ENCODE data around the gene EDA.

Gene EDA

DNA sequence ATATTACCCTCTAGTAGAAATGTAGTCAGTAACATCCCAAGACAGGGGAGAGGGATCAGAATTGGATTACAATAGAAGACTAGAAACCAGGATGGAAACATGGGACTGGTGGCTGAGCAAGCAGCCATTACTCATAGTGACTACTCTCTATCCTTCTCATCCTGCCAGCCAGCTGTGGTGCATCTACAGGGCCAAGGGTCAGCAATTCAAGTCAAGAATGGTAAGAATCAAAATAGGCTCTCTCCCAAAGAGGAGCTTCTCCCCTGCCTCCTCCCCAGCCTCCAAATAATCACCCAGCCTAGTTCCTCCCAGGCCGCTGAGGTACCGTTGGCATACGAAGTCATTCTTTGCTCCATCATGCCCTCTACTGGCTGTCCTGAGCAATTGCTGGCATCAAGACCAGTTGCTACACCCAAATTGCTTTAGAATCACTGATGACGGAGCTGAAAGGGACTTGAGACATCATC is 414.4 kb downstream of the EDA start:
- no peaks in the 10 kb centered on the region for H3K27me3 ChIP-seq (ENCODE audit: control insufficient read depth, low read length)
- no peaks in the 10 kb centered on the region for H3K9me2 ChIP-seq (replicated peaks; ENCODE audit: control insufficient read depth, low read length)
- no peak overlapping the region for H3K4me3 ChIP-seq (ENCODE audit: low read length)
- no peak overlapping the region for H3K4me2 ChIP-seq (ENCODE audit: low read length)
- no peak overlapping the region for H3K27ac ChIP-seq (ENCODE audit: low read depth, low read length)
- no peaks in the 10 kb centered on the region for H3K9me3 ChIP-seq (ENCODE audit: control insufficient read depth, insufficient read depth, low read length)
- no peaks in the 10 kb centered on the region for H3K4me1 ChIP-seq (ENCODE audit: control insufficient read depth, low read length)
- H4K20me1 ChIP-seq (ENCODE audit: control insufficient read depth, insufficient read depth, low read depth, low read length): no peaks in the 10 kb centered on the region
- no peaks in the 10 kb centered on the region for H3F3A ChIP-seq (ENCODE audit: control insufficient read depth, insufficient read depth)
- H3K79me2 ChIP-seq (ENCODE audit: control insufficient read depth, low read length): no peaks in the 10 kb centered on the region
- H3K36me3 ChIP-seq (ENCODE audit: control insufficient read depth, low read length): no peaks in the 10 kb centered on the region
- TF ChIP-seq, protein P1, sequence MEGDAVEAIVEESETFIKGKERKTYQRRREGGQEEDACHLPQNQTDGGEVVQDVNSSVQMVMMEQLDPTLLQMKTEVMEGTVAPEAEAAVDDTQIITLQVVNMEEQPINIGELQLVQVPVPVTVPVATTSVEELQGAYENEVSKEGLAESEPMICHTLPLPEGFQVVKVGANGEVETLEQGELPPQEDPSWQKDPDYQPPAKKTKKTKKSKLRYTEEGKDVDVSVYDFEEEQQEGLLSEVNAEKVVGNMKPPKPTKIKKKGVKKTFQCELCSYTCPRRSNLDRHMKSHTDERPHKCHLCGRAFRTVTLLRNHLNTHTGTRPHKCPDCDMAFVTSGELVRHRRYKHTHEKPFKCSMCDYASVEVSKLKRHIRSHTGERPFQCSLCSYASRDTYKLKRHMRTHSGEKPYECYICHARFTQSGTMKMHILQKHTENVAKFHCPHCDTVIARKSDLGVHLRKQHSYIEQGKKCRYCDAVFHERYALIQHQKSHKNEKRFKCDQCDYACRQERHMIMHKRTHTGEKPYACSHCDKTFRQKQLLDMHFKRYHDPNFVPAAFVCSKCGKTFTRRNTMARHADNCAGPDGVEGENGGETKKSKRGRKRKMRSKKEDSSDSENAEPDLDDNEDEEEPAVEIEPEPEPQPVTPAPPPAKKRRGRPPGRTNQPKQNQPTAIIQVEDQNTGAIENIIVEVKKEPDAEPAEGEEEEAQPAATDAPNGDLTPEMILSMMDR (IDR thresholded peaks at IDR 0.05; ENCODE audit: low read depth, low read length, poor library complexity, severe bottlenecking): peak; percentile 68
- TF ChIP-seq EZH2phosphoT487 (IDR thresholded peaks at IDR 0.05; ENCODE audit: borderline replicate concordance, low read length): no peak

DNA sequence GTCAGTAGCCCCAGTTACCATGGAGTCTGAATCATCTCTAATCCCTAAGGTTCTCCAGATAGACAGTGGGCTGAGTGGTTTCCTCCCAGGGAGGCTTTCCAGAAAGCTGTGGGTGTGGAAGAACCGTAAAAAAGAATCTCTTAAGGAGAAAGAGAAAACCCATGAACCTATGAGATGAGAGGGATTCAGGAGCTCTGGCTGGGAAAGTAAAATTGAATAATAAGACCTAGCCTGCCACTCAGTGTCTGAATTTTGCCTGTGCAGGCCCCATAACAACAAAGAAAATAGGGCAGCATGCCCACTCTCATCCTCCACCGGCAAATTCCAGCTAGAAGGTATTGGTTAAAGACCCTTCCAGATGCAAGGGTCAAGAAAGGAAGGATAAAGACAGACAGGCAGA is 416.9 kb downstream of the EDA start:
- Histone ChIP-seq H3K36me3 (ENCODE audit: control insufficient read depth, low read length) (no peaks in the 10 kb centered on the region), H3K27ac (ENCODE audit: low read depth, low read length) (no peak overlapping the region), H3K4me1 (ENCODE audit: control insufficient read depth, low read length) (no peaks in the 10 kb centered on the region), H4K20me1 (ENCODE audit: control insufficient read depth, insufficient read depth, low read depth, low read length) (no peaks in the 10 kb centered on the region), H3F3A (ENCODE audit: control insufficient read depth, insufficient read depth) (no peaks in the 10 kb centered on the region), H3K79me2 (ENCODE audit: control insufficient read depth, low read length) (no peaks in the 10 kb centered on the region), H3K27me3 (ENCODE audit: control insufficient read depth, low read length) (no peaks in the 10 kb centered on the region), H3K9me2 (replicated peaks; ENCODE audit: control insufficient read depth, low read length) (no peaks in the 10 kb centered on the region), H3K4me2 (ENCODE audit: low read length) (no peak overlapping the region), H3K9me3 (ENCODE audit: control insufficient read depth, insufficient read depth, low read length) (no peaks in the 10 kb centered on the region), H3K4me3 (ENCODE audit: low read length) (no peak overlapping the region)
- TF ChIP-seq, protein P1 (IDR thresholded peaks at IDR 0.05; ENCODE audit: low read depth, low read length, poor library complexity, severe bottlenecking): no peak
- TF ChIP-seq EZH2phosphoT487 (IDR thresholded peaks at IDR 0.05; ENCODE audit: borderline replicate concordance, low read length): no peak

DNA sequence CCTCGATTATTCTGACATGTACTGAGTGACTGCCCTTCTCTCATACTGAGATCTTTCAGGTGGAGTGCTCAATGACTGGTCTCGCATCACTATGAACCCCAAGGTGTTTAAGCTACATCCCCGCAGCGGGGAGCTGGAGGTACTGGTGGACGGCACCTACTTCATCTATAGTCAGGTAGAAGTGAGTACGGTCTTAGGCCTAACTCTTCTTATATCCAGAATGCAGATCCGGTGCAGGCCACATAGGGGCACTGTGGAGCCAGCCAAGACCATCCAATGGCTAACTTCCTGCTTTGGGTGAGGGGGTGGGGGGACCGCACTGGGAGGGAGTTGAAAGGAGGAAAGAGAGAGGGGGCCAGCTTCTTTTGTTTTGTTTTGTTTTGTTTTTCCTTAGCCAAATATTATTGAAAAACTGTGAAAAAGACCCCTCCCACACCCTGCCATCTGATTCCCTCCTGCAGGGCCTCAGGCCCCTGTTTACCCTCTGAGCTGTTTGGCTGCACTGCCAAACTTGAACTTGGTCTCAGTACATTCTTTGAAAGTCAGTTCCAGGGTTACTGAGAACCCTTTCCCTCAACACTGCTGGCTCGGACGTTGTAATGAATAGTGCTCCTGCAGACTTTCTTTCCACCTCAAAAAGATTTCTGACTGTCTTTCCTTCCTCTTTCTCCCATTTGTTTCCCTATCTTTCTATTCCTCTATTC is 417.6 kb downstream of the EDA start:
- Histone ChIP-seq H3K27me3 (ENCODE audit: control insufficient read depth, low read length) (no peaks in the 10 kb centered on the region), H4K20me1 (ENCODE audit: control insufficient read depth, insufficient read depth, low read depth, low read length) (no peaks in the 10 kb centered on the region), H3K4me2 (ENCODE audit: low read length) (no peak overlapping the region), H3K79me2 (ENCODE audit: control insufficient read depth, low read length) (no peaks in the 10 kb centered on the region), H3F3A (ENCODE audit: control insufficient read depth, insufficient read depth) (no peaks in the 10 kb centered on the region), H3K9me2 (replicated peaks; ENCODE audit: control insufficient read depth, low read length) (no peaks in the 10 kb centered on the region), H3K36me3 (ENCODE audit: control insufficient read depth, low read length) (no peaks in the 10 kb centered on the region), H3K27ac (ENCODE audit: low read depth, low read length) (no peak overlapping the region), H3K4me1 (ENCODE audit: control insufficient read depth, low read length) (no peaks in the 10 kb centered on the region), H3K9me3 (ENCODE audit: control insufficient read depth, insufficient read depth, low read length) (no peaks in the 10 kb centered on the region), H3K4me3 (ENCODE audit: low read length) (no peak overlapping the region)
- TF ChIP-seq EZH2phosphoT487 (IDR thresholded peaks at IDR 0.05; ENCODE audit: borderline replicate concordance, low read length): no peak
- TF ChIP-seq, protein P1 (IDR thresholded peaks at IDR 0.05; ENCODE audit: low read depth, low read length, poor library complexity, severe bottlenecking): peak; percentile 61

Measured in DOHH2 (cell line).